K562 (cell line): ENCODE results near the gene CD300H. TPM values are rescaled to one million over a fixed set of nuclear protein-coding genes. Genes with fewer than 3 reads are reported as not detected.

ENCODE experiments used
- ATAC-seq: fragments of 200-7000 bp; cut with Tn5 transposase; 3 replicates; pipeline ENCODE4 v1.9.1; 2020; ENCODE audit warnings: moderate library complexity
- BruUV-seq: library from RNA; stranded (reverse); fragments of 400-500 nt; replicated peaks from 2 replicates; lab custom pipeline; 2021; lab: Mats Ljungman, UMichigan
- CTCF ChIA-PET: fragments of 300-600 bp; formaldehyde crosslinking; extraction: SDS; loops from one replicate; lab custom pipeline; 2021; ENCODE audit warnings: low intra/inter-chr PET ratio; lab: Yijun Ruan, JAX
- POLR2A ChIA-PET: fragments of 300-600, 350-650 bp; sonication (Branson Sonifier 250); formaldehyde crosslinking; extraction: SDS; loops from one replicate; lab custom pipeline; 2021; ENCODE audit warnings: antibody characterized with exemption, inconsistent platforms; lab: Yijun Ruan, JAX
- DNase-seq, 4 experiments: peaks; one replicate each; pipeline versions ENCODE4 v3.0.0 to v3.0.0-alpha.2; 2011 to 2018; ENCODE audit warnings: low spot score in 3 of 4, mixed read lengths in 3 of 4; ENCODE audit errors: extremely low read depth in 1 of 4
- FAIRE-seq: peaks from 2 replicates; lab custom pipeline; 2011; peaks lifted over from hg19 to GRCh38; lab: Jason Lieb, UNC
- H2AFZ ChIP-seq: 2 replicates; pipeline ENCODE4 v1.6.0; 2011; ENCODE audit warnings: low read depth, low read length, control low read depth, inconsistent platforms
- H3K27ac ChIP-seq: fragments of 200-600 bp; 3 replicates; pipeline ENCODE4 v1.8.0; 2011; ENCODE audit warnings: low read depth, mild to moderate bottlenecking, control low read depth, inconsistent platforms, low read length, moderate library complexity, mixed read lengths; ENCODE audit errors: extremely low read depth
- H3K27me3 ChIP-seq, 2 experiments: fragments of 300-600 bp in 1 of 2; 2 replicates in 1 of 2; 3 replicates in 1 of 2; pipeline versions ENCODE4 v1.6.0 to v1.8.0; 2011; ENCODE audit warnings: inconsistent platforms in 2 of 2, low read length in 2 of 2, mild to moderate bottlenecking in 1 of 2, mixed read lengths in 1 of 2, moderate library complexity in 1 of 2; ENCODE audit not compliant: control insufficient read depth in 2 of 2, insufficient read depth in 2 of 2
- H3K36me3 ChIP-seq: fragments of 300-600 bp; 3 replicates; pipeline ENCODE4 v1.8.0; 2011; ENCODE audit warnings: mild to moderate bottlenecking, low read length, inconsistent platforms; ENCODE audit not compliant: control insufficient read depth, insufficient read depth
- H3K4me1 ChIP-seq, 2 experiments: fragments of 200-600 bp in 1 of 2; replicated peaks in 1 of 2; 2 replicates in 1 of 2; 3 replicates in 1 of 2; pipeline versions ENCODE4 v1.5.1 to v1.8.0; 2011; ENCODE audit warnings: inconsistent platforms in 2 of 2, low read length in 2 of 2, mild to moderate bottlenecking in 1 of 2, mixed read lengths in 1 of 2, moderate library complexity in 1 of 2; ENCODE audit not compliant: control insufficient read depth in 2 of 2, insufficient read depth in 2 of 2
- H3K4me2 ChIP-seq: 2 replicates; pipeline ENCODE4 v1.6.1; 2011; ENCODE audit warnings: low read length, control low read depth, inconsistent platforms, mixed read lengths; ENCODE audit not compliant: insufficient read depth
- H3K4me3 ChIP-seq: fragments of 200-600 bp; sonication (generic), shearing (Covaris generic); 2 replicates; pipeline ENCODE4 v1.5.1; 2016; ENCODE audit warnings: control low read depth, inconsistent platforms
- H3K79me2 ChIP-seq: fragments of 200-600 bp; 3 replicates; pipeline ENCODE4 v1.8.0; 2011; ENCODE audit warnings: low read length, inconsistent platforms; ENCODE audit not compliant: control insufficient read depth, insufficient read depth
- H3K9ac ChIP-seq, 2 experiments: 2 replicates each; pipeline versions ENCODE4 v1.6.0 to v1.6.1; 2011; ENCODE audit warnings: low read depth in 2 of 2, low read length in 2 of 2, control low read depth in 1 of 2, inconsistent platforms in 1 of 2, mild to moderate bottlenecking in 1 of 2, mixed read lengths in 1 of 2; ENCODE audit not compliant: insufficient read depth in 1 of 2
- H3K9me1 ChIP-seq: one replicate; pipeline ENCODE4 v1.6.0; 2011; ENCODE audit warnings: inconsistent platforms, mild to moderate bottlenecking, low read length, moderate library complexity; ENCODE audit not compliant: control insufficient read depth, insufficient read depth
- H3K9me3 ChIP-seq: replicated peaks from 2 replicates; pipeline ENCODE4 v1.5.1; 2011; ENCODE audit warnings: low read depth, low read length, inconsistent platforms; ENCODE audit not compliant: control insufficient read depth, insufficient read depth
- H4K20me1 ChIP-seq: replicated peaks from 2 replicates; pipeline ENCODE4 v1.6.1; 2011; ENCODE audit warnings: low read length, inconsistent platforms, mixed read lengths; ENCODE audit not compliant: control insufficient read depth, insufficient read depth
- CBX5 ChIP-seq: IDR thresholded peaks from 2 replicates; pipeline ENCODE4 v1.6.1; 2014; ENCODE audit warnings: low read depth, borderline replicate concordance
- GABPB1 ChIP-seq: sonication (generic); formaldehyde crosslinking; IDR thresholded peaks from 2 replicates; pipeline ENCODE4 v1.8.0; 2022; ENCODE audit warnings: mild to moderate bottlenecking, missing genetic modification reagents
- HOXB6 ChIP-seq: fragments of 250-450 bp; sonication (Bioruptor Pico); IDR thresholded peaks from 2 replicates; pipeline ENCODE4 v1.5.1; 2022; ENCODE audit warnings: mild to moderate bottlenecking, borderline replicate concordance
- KLF16 ChIP-seq: IDR thresholded peaks from 2 replicates; pipeline ENCODE4 v1.6.1; 2016; ENCODE audit warnings: antibody characterized with exemption
- NCOA4 ChIP-seq: fragments of 450-650 bp; IDR thresholded peaks from 2 replicates; pipeline ENCODE4 v1.6.1; 2018; ENCODE audit warnings: mild to moderate bottlenecking; ENCODE audit not compliant: partially characterized antibody
- NEUROD1 ChIP-seq: fragments of 150-350 bp; IDR thresholded peaks from 2 replicates; pipeline ENCODE4 v1.6.1; 2014; ENCODE audit warnings: borderline replicate concordance, low read length, low read depth; ENCODE audit not compliant: partially characterized antibody
- NRF1 ChIP-seq, 2 experiments: fragments of 450-650 bp; IDR thresholded peaks in 1 of 2; conservative IDR thresholded peaks in 1 of 2; 2 replicates each; pipeline ENCODE4 v1.6.1; 2014; ENCODE audit warnings: mild to moderate bottlenecking in 2 of 2
- SP1 ChIP-seq: sonication (generic); formaldehyde crosslinking; IDR thresholded peaks from 2 replicates; pipeline ENCODE4 v1.8.1; 2022; ENCODE audit warnings: mild to moderate bottlenecking, missing genetic modification reagents
- ZFPM2 ChIP-seq: fragments of 250-450 bp; sonication (Bioruptor Pico); IDR thresholded peaks from 2 replicates; pipeline ENCODE4 v1.5.1; 2022; ENCODE audit warnings: mild to moderate bottlenecking
- ZNF561 ChIP-seq: fragments of 450-650 bp; formaldehyde crosslinking; conservative IDR thresholded peaks from 2 replicates; pipeline ENCODE4 v1.4.0; 2020; ENCODE audit warnings: mild to moderate bottlenecking, moderate library complexity
- ZNF57 ChIP-seq: fragments of 450-650 bp; formaldehyde crosslinking; IDR thresholded peaks from 2 replicates; pipeline ENCODE4 v1.4.0; 2020; ENCODE audit warnings: mild to moderate bottlenecking, moderate library complexity
- ZNF764 ChIP-seq: fragments of 250-450 bp; sonication (Bioruptor Pico); IDR thresholded peaks from 2 replicates; pipeline ENCODE4 v1.4.0; 2020; ENCODE audit warnings: low read depth, mild to moderate bottlenecking, moderate library complexity
- WGBS: fragments of 100-300 bp; shearing (Covaris generic); methylation state at CpG from one replicate; pipeline ENCODE4 v1.1.6; 2016; ENCODE audit warnings: low coverage, mixed read lengths; ENCODE audit not compliant: insufficient coverage; ENCODE audit errors: missing lambda C conversion rate; 5-methylcytosine and 5-hydroxymethylcytosine counted together
- in situ Hi-C: fragments of 300-500 bp; cut with MboI; formaldehyde crosslinking; loops from 4 replicates; pipeline ENCODE4 v1.15.0; 2018; ENCODE audit warnings: inconsistent platforms, mixed read lengths
- intact Hi-C: fragments of 100-400 bp; cut with micrococcal nuclease; formaldehyde crosslinking; loops from 2 replicates; pipeline ENCODE4 v1.14.2; 2022
- polyA plus RNA-seq, 8 experiments: library from polyadenylated mRNA; depleted of rRNA in 4 of 8; stranded (reverse) in 5 of 8; unstranded in 3 of 8; fragments of >200 nt; fragmentation: Nextera tagmentation in 2 of 8; fragmentation: Illumina TruSeq in 1 of 8; extraction: Ambion mirVana in 2 of 8; extraction: Trizol in 1 of 8; gene quantifications; 2 replicates each; pipeline versions ENCODE4 v1.2.1 to v1.2.3, GENCODE V29; 2011 to 2014; ENCODE audit warnings: inconsistent platforms in 1 of 8, missing spikeins in 1 of 8
- total RNA-seq, 7 experiments: library from RNA; depleted of rRNA in 6 of 7; stranded (reverse); fragments of >200 nt in 6 of 7; fragmentation: Illumina TruSeq in 2 of 7; extraction: Trizol in 2 of 7; gene quantifications; 2 replicates each; pipeline versions ENCODE4 v1.2.1 to v1.2.3, GENCODE V29; 2011 to 2021; ENCODE audit warnings: low replicate concordance in 1 of 7
- TF ChIP-seq, protein P1 (sequence below): fragments of 250-450 bp; sonication (Bioruptor Pico); IDR thresholded peaks from 2 replicates; pipeline ENCODE4 v1.4.0; 2020
- TF ChIP-seq, protein P2 (sequence below), 2 experiments: IDR thresholded peaks in 1 of 2; conservative IDR thresholded peaks in 1 of 2; 2 replicates each; pipeline ENCODE4 v1.6.1; 2016; ENCODE audit warnings: low read depth in 2 of 2, mild to moderate bottlenecking in 1 of 2, missing compliant biosample characterization in 1 of 2, missing genetic modification characterization in 1 of 2, moderate library complexity in 1 of 2

Gene CD300H
- total and polyA plus RNA-seq, 9 of the 15 experiments (the other 6 are each of a cell fraction or from before 2014, with no cell fraction given) = not detected

DNA sequence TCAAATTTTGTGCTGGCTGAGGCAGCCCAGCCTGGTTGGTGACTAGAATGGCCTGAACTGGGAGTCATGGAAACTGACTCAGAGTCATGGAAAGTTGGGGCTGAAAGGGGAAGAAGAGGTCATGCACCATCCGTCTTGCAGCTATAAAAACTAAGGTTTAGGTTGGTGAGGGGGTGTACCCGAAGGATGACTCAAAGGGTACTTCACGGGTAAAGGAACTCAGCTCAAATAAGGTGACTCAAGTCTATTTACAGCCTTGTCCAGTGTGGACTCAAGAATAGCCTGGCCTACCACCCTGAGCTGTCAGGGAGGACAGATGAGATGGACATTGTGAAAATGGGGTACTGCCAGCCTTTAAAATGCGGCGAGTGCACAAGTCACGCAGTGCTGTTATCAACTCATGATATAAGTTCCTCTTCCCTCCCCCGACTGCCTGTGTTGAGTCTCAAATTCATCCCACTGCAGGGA lies 54.7 kb downstream of the CD300H start (continued):
- TF ChIP-seq, protein P1, sequence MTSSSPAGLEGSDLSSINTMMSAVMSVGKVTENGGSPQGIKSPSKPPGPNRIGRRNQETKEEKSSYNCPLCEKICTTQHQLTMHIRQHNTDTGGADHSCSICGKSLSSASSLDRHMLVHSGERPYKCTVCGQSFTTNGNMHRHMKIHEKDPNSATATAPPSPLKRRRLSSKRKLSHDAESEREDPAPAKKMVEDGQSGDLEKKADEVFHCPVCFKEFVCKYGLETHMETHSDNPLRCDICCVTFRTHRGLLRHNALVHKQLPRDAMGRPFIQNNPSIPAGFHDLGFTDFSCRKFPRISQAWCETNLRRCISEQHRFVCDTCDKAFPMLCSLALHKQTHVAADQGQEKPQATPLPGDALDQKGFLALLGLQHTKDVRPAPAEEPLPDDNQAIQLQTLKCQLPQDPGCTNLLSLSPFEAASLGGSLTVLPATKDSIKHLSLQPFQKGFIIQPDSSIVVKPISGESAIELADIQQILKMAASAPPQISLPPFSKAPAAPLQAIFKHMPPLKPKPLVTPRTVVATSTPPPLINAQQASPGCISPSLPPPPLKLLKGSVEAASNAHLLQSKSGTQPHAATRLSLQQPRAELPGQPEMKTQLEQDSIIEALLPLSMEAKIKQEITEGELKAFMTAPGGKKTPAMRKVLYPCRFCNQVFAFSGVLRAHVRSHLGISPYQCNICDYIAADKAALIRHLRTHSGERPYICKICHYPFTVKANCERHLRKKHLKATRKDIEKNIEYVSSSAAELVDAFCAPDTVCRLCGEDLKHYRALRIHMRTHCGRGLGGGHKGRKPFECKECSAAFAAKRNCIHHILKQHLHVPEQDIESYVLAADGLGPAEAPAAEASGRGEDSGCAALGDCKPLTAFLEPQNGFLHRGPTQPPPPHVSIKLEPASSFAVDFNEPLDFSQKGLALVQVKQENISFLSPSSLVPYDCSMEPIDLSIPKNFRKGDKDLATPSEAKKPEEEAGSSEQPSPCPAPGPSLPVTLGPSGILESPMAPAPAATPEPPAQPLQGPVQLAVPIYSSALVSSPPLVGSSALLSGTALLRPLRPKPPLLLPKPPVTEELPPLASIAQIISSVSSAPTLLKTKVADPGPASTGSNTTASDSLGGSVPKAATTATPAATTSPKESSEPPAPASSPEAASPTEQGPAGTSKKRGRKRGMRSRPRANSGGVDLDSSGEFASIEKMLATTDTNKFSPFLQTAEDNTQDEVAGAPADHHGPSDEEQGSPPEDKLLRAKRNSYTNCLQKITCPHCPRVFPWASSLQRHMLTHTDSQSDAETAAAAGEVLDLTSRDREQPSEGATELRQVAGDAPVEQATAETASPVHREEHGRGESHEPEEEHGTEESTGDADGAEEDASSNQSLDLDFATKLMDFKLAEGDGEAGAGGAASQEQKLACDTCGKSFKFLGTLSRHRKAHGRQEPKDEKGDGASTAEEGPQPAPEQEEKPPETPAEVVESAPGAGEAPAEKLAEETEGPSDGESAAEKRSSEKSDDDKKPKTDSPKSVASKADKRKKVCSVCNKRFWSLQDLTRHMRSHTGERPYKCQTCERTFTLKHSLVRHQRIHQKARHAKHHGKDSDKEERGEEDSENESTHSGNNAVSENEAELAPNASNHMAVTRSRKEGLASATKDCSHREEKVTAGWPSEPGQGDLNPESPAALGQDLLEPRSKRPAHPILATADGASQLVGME = no peak

DNA sequence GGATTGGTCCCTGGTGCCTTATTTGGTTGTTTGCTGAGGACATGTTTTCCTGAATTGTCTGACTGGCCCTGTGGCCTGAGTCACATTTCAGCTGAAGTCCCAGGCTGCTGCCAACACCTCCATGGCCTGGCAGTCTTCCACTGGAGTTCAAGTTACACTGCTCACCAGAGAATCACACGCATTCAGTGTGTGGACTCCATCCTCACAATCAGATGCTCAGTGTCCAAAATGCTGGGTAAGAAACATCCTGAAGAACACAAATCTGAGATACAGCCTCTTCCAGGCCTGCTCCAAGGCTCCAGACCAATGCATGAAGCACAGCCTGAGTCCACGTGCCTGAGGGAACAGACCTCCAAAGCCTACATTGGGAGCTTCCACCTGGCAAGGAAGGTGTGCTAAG lies 55.3 kb downstream of the CD300H start:
- no peak overlapping the region for H3K9ac ChIP-seq
- no peak for TF ChIP-seq ZNF764 (CRISPR knock-in tag)
- no peak for TF ChIP-seq KLF16
- no peak for TF ChIP-seq HOXB6 (CRISPR knock-in tag)
- no peak for TF ChIP-seq SP1 (CRISPR knock-in tag)
- no peak for TF ChIP-seq NCOA4
- TF ChIP-seq CBX5 = no peak
- no peak for TF ChIP-seq GABPB1
- TF ChIP-seq ZNF57 (CRISPR knock-in tag) = no peak
- TF ChIP-seq NRF1 (conservative IDR thresholded peaks at IDR 0.05 in 1 of 2, IDR thresholded peaks at IDR 0.05 in 1 of 2) = no peak
- TF ChIP-seq NEUROD1 = no peak
- no peak for TF ChIP-seq ZNF561 (CRISPR knock-in tag)
- no peak for TF ChIP-seq ZFPM2
- TF ChIP-seq, protein P2, sequence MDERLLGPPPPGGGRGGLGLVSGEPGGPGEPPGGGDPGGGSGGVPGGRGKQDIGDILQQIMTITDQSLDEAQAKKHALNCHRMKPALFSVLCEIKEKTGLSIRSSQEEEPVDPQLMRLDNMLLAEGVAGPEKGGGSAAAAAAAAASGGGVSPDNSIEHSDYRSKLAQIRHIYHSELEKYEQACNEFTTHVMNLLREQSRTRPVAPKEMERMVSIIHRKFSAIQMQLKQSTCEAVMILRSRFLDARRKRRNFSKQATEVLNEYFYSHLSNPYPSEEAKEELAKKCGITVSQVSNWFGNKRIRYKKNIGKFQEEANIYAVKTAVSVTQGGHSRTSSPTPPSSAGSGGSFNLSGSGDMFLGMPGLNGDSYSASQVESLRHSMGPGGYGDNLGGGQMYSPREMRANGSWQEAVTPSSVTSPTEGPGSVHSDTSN (CRISPR knock-in tag; IDR thresholded peaks at IDR 0.05; ENCODE audit: low read depth) = no peak
- TF ChIP-seq, protein P2 (tag; conservative IDR thresholded peaks at IDR 0.05; ENCODE audit: low read depth) = no peak

More for the DNA sequence above, 55.3 kb downstream of the CD300H start:
- H3K4me1 ChIP-seq = no peaks in the 10 kb centered on the region
- peaks cover 13% of the 10 kb centered on the region for H3K9me3 ChIP-seq
- BruUV-seq = no TSS peak
- CTCF ChIA-PET = no interaction called here
- DNase-seq (no peak), ATAC-seq (no peak), FAIRE-seq (no peak)
- H3K27me3 ChIP-seq = no peaks in the 10 kb centered on the region
- WGBS = 0% methylated on average over 2 of the region's 2 CpGs
- no peak overlapping the region for H2AFZ ChIP-seq
- no peak overlapping the region for H3K4me3 ChIP-seq
- no peaks in the 10 kb centered on the region for H3K79me2 ChIP-seq
- intact Hi-C loops (no loop called here), in situ Hi-C loops (no loop called here)
- no peaks in the 10 kb centered on the region for H4K20me1 ChIP-seq
- H3K4me2 ChIP-seq = no peak overlapping the region
- H3K27ac ChIP-seq = no peak overlapping the region
- H3K9me1 ChIP-seq = no peaks in the 10 kb centered on the region
- no peaks in the 10 kb centered on the region; the same call in 2 of the 3 replicates for H3K36me3 ChIP-seq
- POLR2A ChIA-PET = interaction anchor here (0.6 to 2.2 kb wide), 2 partner anchors 11 to 58 kb away, joined by 4 to 5 read pairs; no protein-coding TSS in a partner anchor
